B cell (primary cell): ENCODE data around the gene ARHGAP42.

Experiments
- CTCF ChIP-seq: fragments of 200-600 bp; IDR thresholded peaks from one replicate; pipeline ENCODE4 v1.8.0; 2022; ENCODE audit warnings: antibody characterized with exemption, mild to moderate bottlenecking
- EZH2 ChIP-seq: IDR thresholded peaks from 2 replicates; pipeline ENCODE4 v1.6.1; 2012; ENCODE audit warnings: borderline replicate concordance, low read depth, mild to moderate bottlenecking, moderate library complexity, low read length; ENCODE audit not compliant: insufficient read depth, poor library complexity, severe bottlenecking

- no peak for TF ChIP-seq CTCF
- no peak for TF ChIP-seq EZH2
Observed at GRCh38 chr11:100640071-100640470, 47.0 kb upstream of the ARHGAP42 start.
